HG03565 (cell line): ENCODE data around the gene USP14.

Source experiments
- ATAC-seq: cut with Tn5 transposase; IDR thresholded peaks from one replicate; pipeline ENCODE4 v1.9.1; 2021; ENCODE audit warnings: mild to moderate bottlenecking, moderate library complexity; ENCODE audit not compliant: unreplicated experiment

The USP14 gene

GRCh38 chr18:159037-159652 lies 788 bp downstream of the USP14 start:
- no peak for ATAC-seq

GRCh38 chr18:159933-160332 lies 1.6 kb downstream of the USP14 start:
- no peak for ATAC-seq

GRCh38 chr18:160831-161570 lies 2.6 kb downstream of the USP14 start:
- ATAC-seq, result no peak

GRCh38 chr18:172361-172760 lies 14.0 kb downstream of the USP14 start:
- no peak for ATAC-seq

GRCh38 chr18:179499-179898 lies 21.1 kb downstream of the USP14 start:
- no peak for ATAC-seq

- ATAC-seq, result no peak
These were observed 23.4 kb downstream of the USP14 start for GRCh38 chr18:181711-182110.

- ATAC-seq, result no peak
These were observed 25.4 kb downstream of the USP14 start for GRCh38 chr18:183769-184168.

- ATAC-seq, result no peak
These were observed 30.9 kb downstream of the USP14 start for GRCh38 chr18:189254-189653.

GRCh38 chr18:191725-192124 lies 33.4 kb downstream of the USP14 start:
- ATAC-seq, result no peak

- ATAC-seq, result no peak
These were observed 34.4 kb downstream of the USP14 start for GRCh38 chr18:192801-193200.

GRCh38 chr18:195651-196050 lies 37.3 kb downstream of the USP14 start:
- ATAC-seq, result no peak

GRCh38 chr18:199214-199613 lies 40.9 kb downstream of the USP14 start:
- no peak for ATAC-seq

- ATAC-seq, result no peak
These were observed 41.4 kb downstream of the USP14 start for GRCh38 chr18:199768-200167.

GRCh38 chr18:210075-210474 lies 51.7 kb downstream of the USP14 start:
- ATAC-seq, result no peak

- no peak for ATAC-seq
These were observed 52.4 kb downstream of the USP14 start for GRCh38 chr18:210733-211132.

- ATAC-seq, result no peak
These were observed 53.2 kb downstream of the USP14 start for GRCh38 chr18:211582-211981.

GRCh38 chr18:212780-213179 lies 54.4 kb downstream of the USP14 start:
- ATAC-seq, result no peak

- no peak for ATAC-seq
These were observed 55.1 kb downstream of the USP14 start for GRCh38 chr18:213505-213904.

GRCh38 chr18:213966-214365 lies 55.6 kb downstream of the USP14 start:
- no peak for ATAC-seq

GRCh38 chr18:215448-216010 lies 57.2 kb downstream of the USP14 start:
- ATAC-seq, result no peak

- ATAC-seq, result no peak
These were observed 59.4 kb downstream of the USP14 start for GRCh38 chr18:217532-218336.

GRCh38 chr18:220708-221107 lies 62.4 kb downstream of the USP14 start:
- ATAC-seq, result no peak
